VCaP (cell line): ENCODE measurements around the gene LRRN1.

Experiments
- H3K27ac ChIP-seq: fragments of 450-650 bp; 2 replicates; pipeline ENCODE4 v1.5.1; 2017
- TF ChIP-seq, protein P1 (sequence below): fragments of 450-650 bp; conservative IDR thresholded peaks from 2 replicates; pipeline ENCODE4 v1.5.1; 2017; ENCODE audit warnings: mild to moderate bottlenecking, moderate library complexity

The LRRN1 gene

DNA sequence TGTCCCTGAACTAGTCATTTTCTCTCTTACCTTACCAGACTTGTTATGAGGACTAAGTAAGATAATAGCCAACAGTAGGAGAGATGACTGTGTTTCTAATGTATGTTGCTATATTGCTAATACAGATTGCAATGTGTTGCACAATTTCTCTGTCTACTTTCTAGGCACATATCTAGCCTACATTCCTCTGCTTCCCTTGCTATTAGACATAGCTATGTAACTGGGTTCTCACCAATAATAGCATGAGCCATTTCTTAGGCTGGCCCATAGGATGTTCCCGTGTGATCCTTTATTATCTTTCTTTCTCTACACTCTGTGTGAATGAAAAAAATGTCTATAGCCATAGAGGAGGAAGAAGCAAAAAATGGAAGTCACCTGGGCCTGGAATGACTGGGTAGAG, 6.8 kb upstream of the LRRN1 start:
- H3K27ac ChIP-seq: no peak overlapping the region
- TF ChIP-seq, protein P1, sequence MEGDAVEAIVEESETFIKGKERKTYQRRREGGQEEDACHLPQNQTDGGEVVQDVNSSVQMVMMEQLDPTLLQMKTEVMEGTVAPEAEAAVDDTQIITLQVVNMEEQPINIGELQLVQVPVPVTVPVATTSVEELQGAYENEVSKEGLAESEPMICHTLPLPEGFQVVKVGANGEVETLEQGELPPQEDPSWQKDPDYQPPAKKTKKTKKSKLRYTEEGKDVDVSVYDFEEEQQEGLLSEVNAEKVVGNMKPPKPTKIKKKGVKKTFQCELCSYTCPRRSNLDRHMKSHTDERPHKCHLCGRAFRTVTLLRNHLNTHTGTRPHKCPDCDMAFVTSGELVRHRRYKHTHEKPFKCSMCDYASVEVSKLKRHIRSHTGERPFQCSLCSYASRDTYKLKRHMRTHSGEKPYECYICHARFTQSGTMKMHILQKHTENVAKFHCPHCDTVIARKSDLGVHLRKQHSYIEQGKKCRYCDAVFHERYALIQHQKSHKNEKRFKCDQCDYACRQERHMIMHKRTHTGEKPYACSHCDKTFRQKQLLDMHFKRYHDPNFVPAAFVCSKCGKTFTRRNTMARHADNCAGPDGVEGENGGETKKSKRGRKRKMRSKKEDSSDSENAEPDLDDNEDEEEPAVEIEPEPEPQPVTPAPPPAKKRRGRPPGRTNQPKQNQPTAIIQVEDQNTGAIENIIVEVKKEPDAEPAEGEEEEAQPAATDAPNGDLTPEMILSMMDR: no peak

DNA sequence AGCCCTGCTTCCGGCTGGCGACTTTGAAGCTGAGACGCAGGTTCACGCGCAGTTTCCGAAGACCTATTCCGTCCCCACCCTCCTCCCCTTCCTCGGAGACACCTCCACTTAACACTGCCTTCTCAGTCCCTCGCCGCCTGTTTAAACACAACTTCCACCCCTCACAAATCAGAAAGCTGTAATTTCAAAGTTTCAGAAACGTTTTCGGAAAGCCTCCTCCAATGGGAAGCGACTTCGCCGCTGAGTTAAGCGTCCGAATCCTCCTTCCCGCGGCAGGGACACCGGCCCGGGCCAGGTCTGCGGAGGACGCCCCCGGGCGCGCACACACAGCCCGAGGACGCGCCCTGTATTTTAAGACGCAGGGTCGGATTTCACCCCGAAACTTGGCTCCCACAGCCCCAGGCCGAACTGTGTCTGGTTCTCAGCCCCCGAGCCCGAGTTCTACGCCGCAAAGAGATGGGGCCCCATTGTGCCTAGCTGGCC, 559 bp upstream of the LRRN1 start:
- TF ChIP-seq, protein P1: no peak
- H3K27ac ChIP-seq: peak overlapping the region; percentile 48; the same call in 1 of the 2 replicates

DNA sequence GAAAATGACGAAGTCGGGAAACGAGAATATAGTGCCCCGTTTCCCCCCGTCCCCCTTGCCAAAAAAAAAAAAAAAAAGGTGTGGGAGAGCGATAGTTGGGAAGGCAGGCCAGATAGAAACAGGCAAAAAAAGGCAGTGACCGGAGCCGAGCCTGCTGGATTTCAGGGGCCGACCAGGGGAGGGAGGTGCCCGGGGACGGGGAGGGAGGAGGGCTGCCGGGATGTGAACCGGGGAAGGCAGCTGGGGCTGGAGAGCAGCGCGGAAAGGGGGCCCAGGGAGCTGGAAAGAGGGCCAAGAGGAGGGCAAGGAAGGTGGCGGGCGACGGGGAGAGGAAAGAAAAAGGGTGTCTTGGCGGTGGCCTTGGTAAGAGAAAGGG, 837 bp downstream of the LRRN1 start:
- TF ChIP-seq, protein P1: no peak
- H3K27ac ChIP-seq: peak overlapping the region; percentile 48; the same call in 1 of the 2 replicates

DNA sequence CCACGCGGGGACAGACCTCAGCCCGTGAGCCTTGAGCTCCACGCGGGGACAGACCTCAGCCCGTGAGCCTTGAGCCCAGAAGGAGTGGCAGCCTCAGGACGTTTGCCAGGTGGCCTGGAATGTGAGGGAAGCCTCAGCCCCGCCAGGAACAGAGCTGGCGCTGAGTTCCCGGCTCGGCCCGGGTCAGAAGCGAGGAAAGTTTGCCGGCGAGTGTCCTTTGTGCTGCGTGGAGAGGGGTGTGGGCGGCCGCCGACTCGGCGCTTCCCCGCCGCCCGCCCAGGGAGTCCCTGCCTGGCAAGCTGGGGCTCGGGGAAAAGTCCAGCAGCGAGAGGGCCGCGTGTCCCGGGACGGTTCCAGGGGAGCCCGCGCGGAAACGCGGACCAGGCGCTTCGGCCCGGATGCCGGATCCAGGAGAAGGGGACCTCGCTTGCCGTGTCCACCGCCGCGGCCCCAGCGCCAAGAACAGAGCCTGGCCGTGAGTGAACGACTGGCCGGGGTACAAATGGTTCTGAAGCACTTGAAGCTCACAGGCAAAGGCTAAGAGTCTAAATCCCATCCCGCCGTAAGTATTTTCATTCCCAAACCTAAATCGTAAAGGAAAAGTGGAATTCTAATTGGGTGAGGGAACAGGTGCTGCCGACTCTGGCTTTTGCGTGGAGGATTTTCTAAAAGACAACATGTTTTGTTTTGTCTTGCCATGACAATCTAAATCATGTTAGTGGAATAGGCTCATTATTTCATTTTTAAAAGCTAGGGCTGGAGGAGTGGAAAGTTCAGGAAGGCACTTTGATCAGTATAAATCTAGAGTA, 1.7 kb downstream of the LRRN1 start:
- TF ChIP-seq, protein P1: no peak
- peak overlapping the region; percentile 48 for H3K27ac ChIP-seq

DNA sequence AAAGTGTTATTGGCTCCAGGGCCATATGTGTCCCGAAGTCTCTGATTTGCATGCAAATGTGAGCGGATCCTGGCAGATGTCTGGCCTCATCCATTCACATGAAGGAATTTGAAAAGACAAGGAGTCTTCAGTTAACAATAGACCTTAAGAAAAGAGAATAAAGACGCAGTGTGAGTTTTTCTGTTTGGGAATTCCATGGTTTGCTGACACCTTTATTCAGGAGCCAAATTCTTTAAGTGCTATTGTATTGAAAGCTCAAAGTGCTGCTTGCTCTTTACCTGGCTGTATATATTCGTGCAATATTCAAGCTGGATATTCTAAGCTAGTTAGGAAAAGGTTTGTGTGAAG, 2.2 kb downstream of the LRRN1 start:
- no peak overlapping the region; the same call in 1 of the 2 replicates for H3K27ac ChIP-seq
- TF ChIP-seq, protein P1: no peak

DNA sequence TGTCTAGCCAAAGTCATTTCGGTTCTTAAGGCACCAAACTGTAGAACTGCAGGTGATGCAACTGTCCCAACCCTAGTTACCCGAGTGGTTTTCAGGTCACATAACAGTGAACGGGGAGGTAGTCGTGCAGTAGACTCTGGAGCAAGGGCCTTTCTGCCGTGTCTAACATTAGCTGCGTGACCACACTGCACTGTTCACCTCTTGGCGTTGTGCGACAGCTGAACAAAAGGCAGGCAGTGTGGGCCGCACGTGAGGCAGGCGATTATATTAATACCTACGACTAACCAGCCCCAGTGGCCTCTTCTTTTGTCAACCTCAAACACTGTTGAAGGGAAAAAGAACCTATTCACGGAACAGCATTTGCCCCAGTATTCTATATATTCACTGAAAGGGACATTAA, 2.8 kb downstream of the LRRN1 start:
- TF ChIP-seq, protein P1: no peak
- no peak overlapping the region for H3K27ac ChIP-seq

DNA sequence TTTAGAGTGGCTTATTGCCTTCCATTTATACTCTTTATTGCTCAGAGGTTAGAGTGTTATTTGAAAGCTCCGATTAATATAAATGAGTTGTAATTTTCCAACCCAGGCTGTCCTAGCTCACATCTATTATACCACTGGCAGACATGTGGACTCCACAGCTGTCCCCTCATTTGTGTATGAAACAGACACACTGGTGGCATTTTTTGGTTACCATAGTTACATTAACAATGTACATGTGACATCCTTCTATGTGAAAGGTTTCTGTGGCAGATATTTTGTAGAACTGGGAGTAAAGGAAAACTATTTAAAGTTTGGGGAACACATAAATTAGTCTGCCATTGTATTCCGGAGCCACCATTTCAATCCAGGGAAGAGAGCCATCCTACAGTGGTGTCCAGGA, 5.3 kb downstream of the LRRN1 start:
- TF ChIP-seq, protein P1: no peak
- H3K27ac ChIP-seq: no peak overlapping the region
